ENCODE data around the gene YIPF3. TPM values are rescaled to one million over a fixed set of nuclear protein-coding genes. Genes with fewer than 3 reads are reported as not detected.

Gene YIPF3
- polyA plus RNA-seq, 2 donors, result 54.3 to 64.1 TPM

Other genes with a start within 250 kb of the YIPF3 start
- gene SLC22A7, start 218.7 kb downstream of the YIPF3 start, polyA plus RNA-seq, result not detected
- 1 to 10 TPM in 1 of 2 donors, under 1 TPM in 1; 0.40 to 1.2 TPM for gene CRIP3, start 208.1 kb downstream of the YIPF3 start, polyA plus RNA-seq
- gene ZNF318, start 147.3 kb downstream of the YIPF3 start, polyA plus RNA-seq, result 1 to 10 TPM; 3.2 to 4.8 TPM
- 10 to 100 TPM; 13.3 to 40.6 TPM for gene ABCC10, start 89.4 kb downstream of the YIPF3 start, polyA plus RNA-seq
- 10 to 100 TPM; 11.3 to 18.7 TPM for gene DLK2, start 61.4 kb downstream of the YIPF3 start, polyA plus RNA-seq
- 10 to 100 TPM; 10.5 to 15.1 TPM for gene TJAP1, start 39.4 kb downstream of the YIPF3 start, polyA plus RNA-seq
- gene LRRC73, start 6.6 kb downstream of the YIPF3 start, polyA plus RNA-seq, result under 1 TPM; 0.14 to 0.24 TPM
- 10 to 100 TPM; 21.5 to 38.9 TPM for gene POLR1C, start 163 bp upstream of the YIPF3 start, polyA plus RNA-seq
- gene XPO5, start 59.1 kb upstream of the YIPF3 start, polyA plus RNA-seq, result 10 to 100 TPM; 10.1 to 14.3 TPM
- 1 to 10 TPM; 3.5 to 5.0 TPM for gene POLH, start 59.3 kb upstream of the YIPF3 start, polyA plus RNA-seq
- gene GTPBP2, start 112.3 kb upstream of the YIPF3 start, polyA plus RNA-seq, result 10 to 100 TPM; 62.2 to 76.8 TPM
- gene MAD2L1BP, start 118.9 kb upstream of the YIPF3 start, polyA plus RNA-seq, result 10 to 100 TPM; 10.1 to 23.6 TPM
- gene RSPH9, start 128.1 kb upstream of the YIPF3 start, polyA plus RNA-seq, result under 1 TPM; 0.14 to 0.16 TPM
- gene MRPS18A, start 170.9 kb upstream of the YIPF3 start, polyA plus RNA-seq, result 10 to 100 TPM; 33.3 to 70.0 TPM